Pulmonary artery endothelial cell (primary cell): Measurements from ENCODE around the gene CLDN34. TPM values are rescaled to one million over a fixed set of nuclear protein-coding genes. Genes with fewer than 3 reads are reported as not detected.

ENCODE experiments used
- DNase-seq: peaks from one replicate; pipeline ENCODE4 v3.0.0-alpha.2; 2011; ENCODE audit warnings: low read depth, low spot score
- total RNA-seq: library from RNA; depleted of rRNA; stranded (reverse); fragments of >200 nt; gene quantifications from 2 replicates; pipeline ENCODE4 v1.2.3, GENCODE V29; 2014

Gene CLDN34
- total RNA-seq, 1 donor from 2014 or later, result 0.26 TPM

DNA sequence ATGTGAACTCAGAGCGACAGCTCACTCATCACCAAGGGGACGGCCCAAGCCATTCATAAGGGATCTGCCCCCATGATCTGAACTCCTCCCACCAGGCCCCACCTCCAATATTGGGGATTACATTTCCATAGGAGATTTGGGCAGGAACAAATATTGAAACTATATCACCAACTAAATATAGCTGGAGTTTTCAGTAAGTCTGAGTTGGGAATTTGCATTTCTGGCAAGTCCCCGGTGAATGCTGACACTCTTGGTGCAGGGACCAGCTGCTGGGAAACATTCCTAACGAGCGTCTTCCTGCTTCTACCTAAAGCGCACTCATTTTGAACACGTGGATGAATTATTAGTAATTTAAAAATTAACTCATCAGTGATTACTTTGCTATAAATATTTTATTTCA, 13.2 kb downstream of the CLDN34 start:
- no peak for DNase-seq

DNA sequence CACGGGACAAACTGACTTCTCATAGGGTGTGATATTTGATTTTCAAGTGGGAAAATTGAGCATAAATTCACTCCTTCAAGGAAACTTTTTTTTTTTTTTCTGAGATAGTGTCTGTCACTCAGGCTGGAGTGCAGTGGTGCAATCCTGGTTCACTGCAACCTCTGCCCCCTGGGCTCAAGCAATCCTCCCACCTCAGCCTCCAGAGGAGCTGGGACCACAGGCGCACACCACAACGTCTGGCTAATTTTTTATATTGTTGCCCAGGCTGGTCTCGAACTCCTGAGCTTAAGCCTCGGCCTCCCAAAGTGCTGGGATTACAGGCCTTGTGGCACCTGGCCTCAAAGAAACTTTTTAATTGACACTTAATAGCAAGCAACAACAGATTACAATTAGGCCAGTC, 13.8 kb downstream of the CLDN34 start:
- no peak for DNase-seq

DNA sequence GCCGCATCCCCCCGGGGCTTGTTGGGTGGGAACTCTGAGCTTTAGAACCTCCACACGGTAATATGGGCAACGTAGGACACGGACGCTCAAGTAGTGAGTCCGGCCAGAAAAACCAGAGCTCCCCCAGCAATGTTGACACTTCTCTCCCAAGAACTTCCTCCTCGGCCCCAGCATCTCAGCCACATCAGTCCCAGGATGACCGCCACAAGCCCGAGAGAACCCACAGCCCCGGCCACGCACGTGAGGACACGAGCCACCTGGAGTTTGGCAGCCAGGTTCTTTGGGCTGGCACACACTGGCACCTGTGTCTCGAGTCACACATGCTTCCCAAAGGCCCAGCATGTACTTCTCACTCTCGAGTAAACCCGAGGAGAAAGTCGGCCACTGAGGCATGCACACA, 16.3 kb downstream of the CLDN34 start:
- no peak for DNase-seq

DNA sequence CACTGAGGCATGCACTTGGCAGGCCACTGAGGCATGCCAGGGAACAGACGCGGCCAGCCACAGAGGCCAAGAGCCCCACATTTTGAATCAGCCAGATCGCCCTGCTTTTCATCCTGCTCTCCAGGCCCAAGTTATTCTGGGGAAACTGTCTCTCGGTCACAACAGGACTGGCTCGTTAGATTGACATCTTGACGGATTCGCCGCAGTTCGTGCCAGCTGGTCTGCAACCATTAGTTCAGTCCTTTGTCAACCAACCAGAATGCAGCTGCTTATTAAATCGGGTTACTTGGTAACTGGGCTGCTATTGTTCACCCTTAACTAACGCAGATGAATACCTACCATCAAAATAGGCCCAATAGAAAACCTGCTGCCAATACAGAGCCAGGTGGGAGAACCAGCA, 16.7 kb downstream of the CLDN34 start:
- no peak for DNase-seq

DNA sequence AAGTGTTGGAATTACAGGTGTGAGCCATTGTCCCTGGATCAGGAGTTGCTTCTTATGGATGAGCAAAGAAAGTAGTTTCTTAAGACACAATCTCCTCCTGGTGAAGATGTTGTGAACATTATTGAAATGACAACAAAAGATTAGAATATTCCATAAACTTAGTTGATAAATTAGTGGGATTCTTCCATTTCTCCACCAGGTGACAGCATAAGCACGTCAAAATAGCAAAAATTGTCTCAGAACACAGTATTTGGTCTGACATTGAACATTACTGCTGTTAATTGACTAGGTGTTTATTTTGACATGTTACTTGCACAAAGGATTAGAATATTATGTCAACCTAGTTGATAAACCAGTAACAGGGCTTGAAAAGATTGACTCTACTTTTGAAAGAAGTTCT, 21.6 kb downstream of the CLDN34 start:
- DNase-seq, result no peak

DNA sequence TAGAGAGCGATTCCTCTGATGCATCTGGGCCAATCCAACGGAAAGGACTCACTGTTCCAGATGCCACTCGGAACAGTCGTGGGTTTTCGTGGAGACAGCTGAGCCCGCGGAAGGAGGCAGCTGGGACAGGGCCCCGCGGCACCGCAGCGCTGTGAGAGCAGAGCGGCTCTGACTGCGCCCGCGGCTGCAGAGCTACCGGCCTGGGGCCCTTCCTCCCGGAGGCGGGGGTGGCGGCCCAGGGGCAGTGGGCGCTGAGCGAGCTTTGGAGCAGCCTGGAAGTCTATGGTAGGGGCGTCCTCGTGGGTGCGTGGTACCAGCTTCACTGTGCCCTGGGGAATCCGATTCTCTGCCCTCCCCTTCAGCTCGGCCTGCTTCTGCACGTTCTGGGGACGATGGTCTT, 24.9 kb downstream of the CLDN34 start:
- no peak for DNase-seq

DNA sequence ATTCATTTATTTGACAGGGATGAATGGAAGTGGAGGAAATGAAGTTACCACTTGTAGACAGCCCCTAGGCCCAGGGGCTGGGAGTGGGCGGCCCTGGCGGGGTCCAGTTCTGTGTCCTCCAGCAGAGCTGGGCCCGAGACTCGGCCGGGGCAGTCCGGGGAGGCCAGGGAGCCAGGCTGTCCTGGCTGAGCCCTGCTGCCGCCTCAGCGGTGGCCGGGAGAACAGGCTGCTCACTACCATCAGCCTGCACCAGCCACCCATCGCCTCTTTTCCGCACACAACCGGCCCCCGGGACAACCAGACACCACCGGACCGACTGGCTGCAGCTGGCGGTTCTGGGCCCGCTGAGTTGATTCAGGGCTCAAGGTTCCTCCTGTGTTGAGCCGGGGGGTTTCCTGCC, 25.6 kb downstream of the CLDN34 start:
- no peak for DNase-seq

DNA sequence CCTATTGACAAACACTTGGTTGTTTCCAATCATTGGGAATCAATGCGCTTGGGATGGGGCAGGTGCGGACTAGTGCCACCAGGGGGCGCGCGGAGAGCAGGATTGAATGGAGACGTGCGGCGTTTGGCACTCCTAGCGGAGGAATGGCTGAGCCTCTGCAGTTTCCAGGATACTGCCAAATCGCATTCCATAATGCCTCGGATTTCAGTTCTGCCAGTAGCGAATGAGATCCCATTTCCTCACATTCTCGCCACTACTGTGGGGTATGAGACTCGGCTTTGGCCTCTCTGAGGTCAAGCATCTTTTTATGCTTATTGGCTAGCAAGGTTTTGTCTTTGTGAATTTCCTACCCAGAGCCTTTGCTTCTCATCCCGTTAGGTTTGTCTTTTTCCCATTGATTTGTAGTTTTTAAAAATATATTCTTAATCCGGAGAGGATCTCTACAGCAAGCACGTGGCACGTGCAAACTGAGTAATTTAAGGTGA, 28.7 kb downstream of the CLDN34 start:
- DNase-seq, result no peak

DNA sequence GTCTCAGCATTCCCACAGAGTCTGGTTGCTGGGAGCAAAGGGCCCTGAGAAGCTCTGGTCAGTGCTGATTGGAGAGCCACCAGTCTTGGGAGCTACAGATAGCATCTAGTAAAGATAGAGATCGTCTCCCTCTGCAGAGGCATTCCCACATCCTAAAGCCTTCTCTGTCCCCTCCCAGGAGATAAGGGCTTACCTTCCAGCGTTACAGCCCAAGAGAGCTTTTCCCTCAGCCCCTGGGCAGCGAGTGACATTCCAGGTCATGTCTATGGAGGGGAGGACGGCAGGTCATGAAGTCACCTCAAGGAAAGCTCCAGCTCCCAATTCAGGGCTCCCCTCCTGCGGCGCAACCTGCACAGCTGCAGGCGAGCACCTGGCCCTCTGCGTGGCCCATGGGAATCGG, 29.9 kb downstream of the CLDN34 start:
- no peak for DNase-seq

DNA sequence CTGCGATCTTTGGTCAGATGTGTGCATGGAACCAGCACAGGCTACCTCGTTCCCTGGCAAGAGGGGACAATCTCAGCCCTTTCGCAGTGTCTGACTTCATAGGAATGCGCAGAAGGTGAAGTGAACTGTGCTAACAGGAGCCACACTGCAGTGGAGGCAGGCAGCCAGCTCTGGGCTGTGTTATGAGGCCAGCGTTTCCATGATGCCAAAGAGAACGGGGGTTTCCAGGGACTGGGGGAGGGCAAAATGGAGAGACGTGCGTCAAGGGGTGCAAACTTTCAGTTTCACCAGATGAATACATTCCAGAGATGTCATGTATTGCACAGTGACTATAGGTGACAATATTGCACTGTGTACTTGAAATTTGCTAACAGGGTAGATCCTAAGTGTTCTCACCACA, 30.4 kb downstream of the CLDN34 start:
- no peak for DNase-seq

DNA sequence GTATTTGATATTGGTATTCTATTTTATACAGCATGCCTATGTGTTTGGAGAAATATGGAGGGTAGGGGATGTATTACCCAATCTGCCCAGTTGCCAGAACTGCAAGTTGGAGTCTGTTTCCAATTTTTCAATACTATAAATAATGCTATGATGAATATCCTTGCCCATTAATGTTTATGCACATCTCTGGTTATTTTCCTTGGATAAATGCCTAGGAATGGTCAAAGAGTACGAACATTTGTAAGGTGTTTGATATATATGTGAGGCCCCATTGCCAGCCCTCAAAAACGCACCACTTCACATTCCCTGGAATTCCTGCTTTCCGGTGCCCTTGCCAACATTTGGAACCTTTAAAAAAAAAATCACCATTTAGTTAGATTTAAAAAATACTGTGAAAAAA, 34.3 kb downstream of the CLDN34 start:
- no peak for DNase-seq

DNA sequence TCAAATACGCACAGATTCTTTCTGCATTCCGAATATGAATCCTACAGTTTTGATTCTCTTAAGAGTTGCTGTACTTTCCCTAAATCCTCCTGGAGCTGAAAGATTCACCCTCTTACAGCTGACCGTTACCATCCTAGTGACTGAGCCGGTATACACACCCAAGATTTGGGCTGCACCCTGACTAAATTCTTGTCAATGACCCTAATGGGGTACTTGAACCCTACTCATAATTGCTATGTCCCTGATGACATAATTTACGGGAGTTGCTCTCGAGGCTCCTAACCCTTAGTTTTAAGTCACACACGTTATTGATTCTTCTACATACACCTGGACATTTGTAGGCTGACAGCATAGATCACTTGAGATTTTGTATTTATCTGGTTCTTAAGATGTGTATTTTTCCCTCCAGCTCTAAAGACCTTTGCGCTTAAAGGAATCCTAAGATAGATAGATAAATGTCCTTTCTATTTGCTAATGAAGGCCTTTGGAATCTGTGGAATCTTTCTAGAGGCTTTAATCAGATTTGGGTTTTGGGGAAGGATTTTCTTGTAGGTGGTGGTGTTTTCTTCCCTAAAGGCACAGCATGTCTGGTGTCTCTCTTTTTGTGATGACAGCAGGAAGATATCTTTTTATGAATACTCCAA, 37.8 kb downstream of the CLDN34 start:
- no peak for DNase-seq

DNA sequence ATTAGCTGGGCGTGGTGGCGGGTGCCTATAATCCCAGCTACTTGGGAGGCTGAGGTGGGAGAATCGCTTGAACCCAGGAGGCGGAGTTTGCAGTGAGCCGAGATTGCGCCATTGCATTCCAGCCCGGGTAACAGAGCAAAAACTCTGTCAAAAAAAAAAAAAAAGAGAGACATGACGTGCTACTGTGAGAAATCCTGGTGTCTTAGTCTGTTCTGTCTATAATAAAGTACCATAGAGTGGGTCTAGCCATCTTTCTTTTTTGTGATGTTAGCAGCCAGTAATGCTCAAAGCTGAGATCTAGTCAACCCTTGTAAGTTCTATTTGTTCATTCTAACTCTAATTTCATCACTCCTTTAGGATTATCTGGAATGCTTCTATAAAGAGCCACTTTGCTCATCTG, 38.9 kb downstream of the CLDN34 start:
- DNase-seq, result no peak

DNA sequence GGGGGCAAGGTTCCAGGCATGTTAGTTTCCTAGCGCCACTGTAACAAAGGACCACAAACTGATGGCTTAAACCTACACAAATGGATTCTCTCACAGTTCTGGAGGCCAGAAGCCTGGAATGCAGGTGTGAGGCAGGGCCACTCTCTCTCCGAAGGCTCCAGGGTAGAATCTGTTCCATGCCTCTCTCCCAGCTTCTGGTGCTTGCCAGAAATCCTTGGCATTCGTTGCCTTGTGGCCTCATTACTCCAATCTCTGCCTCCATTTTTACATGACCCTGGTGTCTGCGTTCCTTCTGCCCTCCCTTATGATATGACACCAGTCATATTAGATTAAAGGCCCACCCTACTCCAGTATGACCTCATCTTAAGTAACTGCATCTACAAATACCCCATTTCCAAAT, 39.6 kb downstream of the CLDN34 start:
- DNase-seq, result no peak

DNA sequence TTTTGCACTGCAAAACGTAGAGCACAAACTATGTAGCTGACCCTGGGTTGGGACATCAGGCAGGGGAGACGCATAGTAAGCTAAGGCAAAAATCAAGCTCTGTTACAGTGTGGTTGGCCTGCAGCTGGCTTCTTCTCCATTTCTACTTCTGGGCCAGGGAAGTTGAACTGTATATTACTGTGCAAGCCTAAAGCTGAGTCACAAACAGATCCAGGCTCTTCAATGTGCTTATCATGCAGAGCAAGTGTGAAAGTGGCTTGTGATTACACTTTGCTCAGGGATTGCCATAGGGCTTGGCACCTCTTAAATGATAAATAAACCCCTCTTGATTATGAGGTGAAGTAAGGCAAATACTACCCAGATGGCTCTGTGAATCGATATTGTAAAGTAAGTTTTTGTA, 40.5 kb downstream of the CLDN34 start:
- no peak for DNase-seq

DNA sequence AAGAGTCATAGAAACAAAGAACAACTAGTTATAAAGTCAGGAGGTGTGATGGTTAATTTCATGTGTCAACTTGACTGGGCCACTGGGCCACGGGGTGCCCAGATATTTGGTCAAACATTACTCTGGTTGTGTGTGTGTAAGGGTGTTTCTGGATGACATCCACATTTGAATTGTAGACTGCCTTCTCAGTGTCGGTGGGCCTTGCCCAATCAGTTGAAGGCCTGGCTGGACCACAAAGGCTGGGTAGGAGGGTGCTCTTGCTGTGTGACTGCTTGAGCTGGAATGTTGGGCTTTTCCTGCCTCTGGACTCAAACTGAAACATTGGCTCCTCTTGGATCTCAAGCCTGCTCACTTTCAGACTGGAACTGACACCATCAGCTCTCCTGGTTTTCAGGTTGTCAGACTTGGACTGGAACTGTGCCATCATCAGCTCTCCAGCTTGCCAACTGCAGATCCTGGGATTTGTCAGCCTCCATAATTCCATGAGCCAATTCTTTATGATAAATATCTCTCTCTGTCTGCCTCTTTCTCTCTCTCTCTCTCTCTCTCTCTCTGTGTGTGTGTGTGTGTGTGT, 41.4 kb downstream of the CLDN34 start:
- no peak for DNase-seq

DNA sequence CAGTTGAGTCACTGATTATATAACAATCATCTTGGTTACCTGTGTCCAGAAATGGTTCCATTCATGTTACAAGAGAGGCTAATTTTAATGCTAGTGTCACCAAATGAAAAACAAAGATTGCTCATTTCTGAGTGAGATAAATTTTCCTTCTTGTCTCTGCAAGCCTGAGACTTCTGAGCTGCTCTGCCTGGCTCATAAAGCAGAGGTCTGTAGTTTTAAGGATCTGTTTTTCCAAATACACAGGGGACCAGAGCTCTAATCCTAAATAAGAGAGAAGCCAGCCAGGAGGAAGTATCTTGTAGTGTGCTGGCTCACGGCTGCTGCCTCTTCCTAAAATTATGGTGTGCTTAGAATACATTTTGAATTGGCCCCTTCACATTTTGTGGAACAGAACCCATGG, 42.6 kb downstream of the CLDN34 start:
- DNase-seq, result no peak

DNA sequence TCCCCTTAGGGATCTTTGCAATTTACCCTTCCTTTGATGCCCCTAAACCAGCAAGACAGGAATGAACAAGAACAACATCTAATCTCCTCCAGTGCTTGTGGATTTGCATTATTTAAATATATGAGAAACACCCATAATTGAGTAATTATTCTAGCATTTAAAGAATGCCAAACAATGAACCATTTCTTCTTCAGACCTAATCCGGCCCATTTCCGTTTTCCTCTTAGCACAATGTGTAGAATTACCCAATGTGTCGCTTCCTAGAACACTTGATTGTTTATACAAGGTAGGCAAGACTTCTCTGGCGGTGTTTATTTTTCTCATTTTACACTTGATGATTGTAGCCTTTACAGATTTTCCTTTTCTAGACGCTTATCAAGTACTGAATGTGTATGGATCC, 43.5 kb downstream of the CLDN34 start:
- DNase-seq, result no peak

DNA sequence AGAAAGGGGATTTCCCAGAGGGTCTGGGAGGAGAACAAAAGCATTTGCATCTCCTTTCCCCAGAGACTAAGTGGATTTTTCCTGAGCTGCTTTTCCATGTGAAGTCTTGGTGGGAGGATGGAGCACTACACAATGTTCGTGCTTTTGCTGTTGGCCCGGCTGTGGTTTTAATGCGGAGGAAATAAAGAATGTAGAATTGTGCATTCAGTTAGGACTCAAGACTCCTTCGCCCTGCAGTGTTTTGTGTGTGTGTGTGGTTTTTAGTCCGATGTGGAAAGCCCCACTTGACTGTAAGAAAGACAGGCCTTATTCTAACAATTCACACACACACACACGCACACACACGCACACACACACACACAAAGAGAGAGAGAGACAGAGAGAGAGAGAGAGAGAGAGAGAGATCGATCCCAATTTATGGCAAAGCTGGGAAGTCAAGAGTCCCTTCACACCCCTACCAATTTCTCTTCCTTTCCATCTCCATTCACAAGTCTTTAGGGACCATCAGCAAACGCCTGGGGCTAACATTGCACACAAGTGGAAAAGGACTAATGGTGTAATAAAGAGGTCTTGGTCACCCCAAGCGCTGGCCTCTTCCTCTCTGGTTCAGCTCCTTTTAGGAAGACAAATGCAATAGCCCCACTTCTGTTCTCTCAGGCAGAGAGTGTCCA, 44.2 kb downstream of the CLDN34 start:
- no peak for DNase-seq

DNA sequence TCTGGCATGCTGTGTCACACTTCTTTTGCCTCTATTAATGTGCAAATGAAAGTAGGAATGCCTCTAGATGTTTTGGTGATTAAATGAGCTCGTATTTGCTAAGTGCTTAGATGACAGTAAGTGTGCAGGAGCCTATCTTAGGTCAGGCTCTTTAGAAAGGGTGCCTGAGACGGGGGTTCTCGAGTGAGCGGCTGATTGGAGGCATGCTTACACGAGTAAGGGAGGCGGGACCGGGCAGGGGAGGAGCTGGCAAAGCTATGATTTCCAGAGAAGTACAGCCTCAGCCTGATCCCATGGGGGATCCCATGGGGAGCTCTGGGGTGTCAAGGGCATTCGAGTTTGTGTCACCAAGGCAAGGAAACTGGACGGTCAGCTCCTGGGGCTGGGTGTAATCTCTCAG, 44.8 kb downstream of the CLDN34 start:
- no peak for DNase-seq

DNA sequence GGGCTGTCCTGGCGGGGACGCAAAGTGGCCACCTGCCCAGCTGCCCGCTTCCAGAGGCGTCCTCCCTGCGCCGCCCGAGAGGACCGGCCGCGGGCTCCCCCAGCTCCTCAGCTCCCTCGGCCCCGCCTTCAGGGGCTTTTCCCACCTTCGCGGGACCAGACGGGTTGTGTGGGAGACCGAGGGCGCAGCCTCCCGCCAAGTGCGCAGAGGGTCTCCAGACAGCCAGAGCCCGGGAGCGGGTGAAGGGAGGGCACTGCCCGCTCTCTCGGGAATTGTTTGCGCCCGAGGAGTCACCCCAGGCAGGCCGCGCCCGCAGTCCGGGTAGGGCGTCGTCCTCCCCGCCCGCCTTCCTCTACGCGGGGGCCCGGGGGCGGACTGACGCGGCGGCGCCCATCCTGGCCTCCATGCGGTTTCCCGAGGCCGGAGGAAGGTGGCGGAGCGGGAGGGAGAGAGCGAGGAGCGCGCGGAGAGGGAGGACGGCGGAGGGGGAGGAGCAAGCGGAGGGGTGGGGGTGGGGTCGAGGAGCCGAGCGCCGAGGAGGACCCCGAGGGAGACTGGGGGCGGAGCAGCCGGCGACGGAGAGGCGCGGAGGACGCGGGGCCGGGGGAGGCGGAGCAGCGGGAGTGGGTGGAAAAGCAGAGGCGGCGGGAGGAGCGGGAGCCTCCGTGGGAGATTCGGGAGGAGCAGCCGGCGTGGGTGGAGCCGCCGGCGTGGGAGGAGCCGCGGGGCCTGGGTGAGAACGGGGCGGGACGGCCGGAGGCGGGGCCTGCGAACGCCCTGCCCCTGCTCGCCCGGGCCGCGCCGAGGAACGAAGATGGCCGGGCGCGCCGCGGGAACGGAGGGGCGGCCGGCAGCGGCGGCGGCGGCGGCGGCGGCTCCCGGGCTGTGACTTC, 47.5 kb downstream of the CLDN34 start:
- peak; percentile 79 for DNase-seq

DNA sequence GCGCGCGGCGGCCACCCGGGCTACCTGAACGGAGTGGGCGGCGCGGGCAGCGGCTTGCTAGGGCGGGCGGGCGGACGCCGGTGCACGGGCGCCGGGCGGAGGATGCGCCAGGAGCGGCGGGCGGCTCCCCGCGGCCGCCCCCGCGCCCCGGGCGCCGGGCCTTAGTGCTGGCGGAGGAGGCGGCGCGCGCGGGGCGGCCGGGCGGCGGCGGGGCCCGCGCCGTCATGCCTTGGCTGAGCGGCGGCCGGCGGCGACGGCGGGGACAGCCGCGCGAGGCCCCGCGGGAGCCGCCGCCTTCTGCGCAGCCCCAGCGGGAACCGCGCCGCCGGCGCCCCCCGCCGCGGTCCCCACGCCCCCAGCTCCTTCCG, 48.2 kb downstream of the CLDN34 start:
- DNase-seq, result no peak
